ENCODE results near the gene SYNC. TPM values are rescaled to one million over a fixed set of nuclear protein-coding genes. Genes with fewer than 3 reads are reported as not detected.

The SYNC gene
- polyA plus RNA-seq, 1 experiment = 65.1 TPM

GRCh38 chr1:32748348-32748747 is 45.8 kb upstream of the SYNC start:
- H3K27ac ChIP-seq (ENCODE audit: low read depth, low read length) = no peak overlapping the region
- H3K9me3 ChIP-seq (ENCODE audit: control insufficient read depth, insufficient read depth, low read length) = no peaks in the 10 kb centered on the region
- H3K4me3 ChIP-seq (ENCODE audit: low read depth, low read length) = no peak overlapping the region
- no peaks in the 10 kb centered on the region for H3K27me3 ChIP-seq (ENCODE audit: control insufficient read depth, insufficient read depth, low read length)
- TF ChIP-seq CTCF (IDR thresholded peaks at IDR 0.05; ENCODE audit: low read depth, low read length) = no peak
- DNase-seq (ENCODE audit: low read depth, low spot score) = no peak
- ChIA-PET POLR2A (no interaction called here), CTCF (no interaction called here)

GRCh38 chr1:32746130-32746529 is 43.6 kb upstream of the SYNC start:
- Histone ChIP-seq H3K9me3 (ENCODE audit: control insufficient read depth, insufficient read depth, low read length) (no peaks in the 10 kb centered on the region), H3K27me3 (ENCODE audit: control insufficient read depth, insufficient read depth, low read length) (no peaks in the 10 kb centered on the region), H3K27ac (ENCODE audit: low read depth, low read length) (no peak overlapping the region), H3K4me3 (ENCODE audit: low read depth, low read length) (no peak overlapping the region)
- no peak for DNase-seq (ENCODE audit: low read depth, low spot score)
- TF ChIP-seq CTCF (IDR thresholded peaks at IDR 0.05; ENCODE audit: low read depth, low read length) = no peak
- CTCF ChIA-PET = interaction anchor here (0.6 to 0.7 kb wide), 2 partner anchors 19 to 341 kb away, joined by 3 read pairs; no protein-coding TSS in a partner anchor
- POLR2A ChIA-PET = no interaction called here

DNA sequence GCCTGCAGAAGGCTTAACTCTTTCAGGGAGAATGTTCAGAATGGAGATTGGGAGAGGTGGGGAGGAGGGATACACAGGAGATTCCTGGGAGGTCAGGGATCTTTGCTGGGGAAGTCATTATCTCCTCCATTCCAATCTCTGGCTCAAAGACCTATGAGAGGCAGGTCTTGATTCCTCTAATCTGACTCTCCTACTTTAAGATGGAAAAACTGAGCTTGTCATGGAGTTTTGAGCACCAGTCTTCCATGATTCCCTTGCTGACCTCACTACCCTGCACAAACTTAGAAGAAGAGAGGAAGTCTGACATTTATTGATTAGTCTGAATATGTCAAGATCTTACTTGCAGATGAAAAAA is 41.5 kb upstream of the SYNC start:
- H3K27ac ChIP-seq (ENCODE audit: low read depth, low read length) = no peak overlapping the region
- DNase-seq (ENCODE audit: low read depth, low spot score) = no peak
- no peak overlapping the region for H3K4me3 ChIP-seq (ENCODE audit: low read depth, low read length)
- ChIA-PET POLR2A (no interaction called here), CTCF (interaction anchor here (1.0 to 3.1 kb wide), 3 partner anchors 28 to 32 kb away, joined by 3 to 14 read pairs (median 3); no protein-coding TSS in a partner anchor)
- no peaks in the 10 kb centered on the region for H3K9me3 ChIP-seq (ENCODE audit: control insufficient read depth, insufficient read depth, low read length)
- TF ChIP-seq CTCF (IDR thresholded peaks at IDR 0.05; ENCODE audit: low read depth, low read length) = no peak
- no peaks in the 10 kb centered on the region for H3K27me3 ChIP-seq (ENCODE audit: control insufficient read depth, insufficient read depth, low read length)

- CTCF ChIA-PET = interaction anchor here (1.0 to 3.1 kb wide), 4 partner anchors 29 to 31 kb away, joined by 3 to 14 read pairs (median 4); no protein-coding TSS in a partner anchor
- DNase-seq (ENCODE audit: low read depth, low spot score) = no peak
- POLR2A ChIA-PET = no interaction called here
These were observed 41.0 kb upstream of the SYNC start for GRCh38 chr1:32743380-32744070.

More at GRCh38 chr1:32743380-32744070, 41.0 kb upstream of the SYNC start:
- TF ChIP-seq CTCF (IDR thresholded peaks at IDR 0.05; ENCODE audit: low read depth, low read length) = no peak
- Histone ChIP-seq H3K4me3 (ENCODE audit: low read depth, low read length) (peak overlapping the region; percentile 68), H3K27me3 (ENCODE audit: control insufficient read depth, insufficient read depth, low read length) (no peaks in the 10 kb centered on the region), H3K27ac (ENCODE audit: low read depth, low read length) (no peak overlapping the region), H3K9me3 (ENCODE audit: control insufficient read depth, insufficient read depth, low read length) (no peaks in the 10 kb centered on the region)
